ENCODE measurements around the gene ATXN7L2. TPM values are rescaled to one million over a fixed set of nuclear protein-coding genes. Genes with fewer than 3 reads are reported as not detected.

ATXN7L2 gene
- polyA plus RNA-seq, 3 donors, result 1.1 to 3.6 (median 1.7) TPM

DNA sequence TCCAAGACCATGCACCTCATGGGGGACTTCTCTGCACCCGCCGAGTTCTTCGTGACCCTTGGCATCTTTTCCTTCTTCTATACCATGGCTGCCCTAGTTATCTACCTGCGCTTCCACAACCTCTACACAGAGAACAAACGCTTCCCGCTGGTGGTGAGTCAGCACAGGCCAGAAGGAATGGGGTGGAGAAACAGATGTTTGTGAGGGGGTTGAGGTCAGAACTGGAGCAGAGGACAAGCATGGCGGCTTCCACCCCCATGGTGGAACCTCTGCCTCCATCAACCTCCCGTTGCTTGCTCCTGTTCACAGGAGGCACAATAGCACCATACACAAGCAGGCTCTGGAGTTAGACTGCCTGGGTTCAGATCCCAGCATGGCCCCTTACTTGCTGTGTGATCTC, 6.9 kb upstream of the ATXN7L2 start:
- H3K9me3 ChIP-seq (replicated peaks in 1 of 2; ENCODE audit: control insufficient read depth in 1 of 2, insufficient read depth in 1 of 2, low read length in 2 of 2), result no peaks in the 10 kb centered on the region
- no peaks in the 10 kb centered on the region for H3K36me3 Mint-ChIP-seq
- H3K27ac Mint-ChIP-seq, result no peak overlapping the region
- H3K4me2 ChIP-seq (replicated peaks; ENCODE audit: extremely low read depth, low read length, poor library complexity, severe bottlenecking), result no peak overlapping the region
- peaks cover 5 to 33% of the 10 kb centered on the region in 2 donors for H3K27me3 ChIP-seq (ENCODE audit: control insufficient read depth in 2 of 2, insufficient read depth in 2 of 2, low read length in 2 of 2)
- 94% methylated on average over 2 of the region's 8 CpGs for WGBS (ENCODE audit: insufficient coverage)
- H3K4me1 ChIP-seq (ENCODE audit: control insufficient read depth in 1 of 2, insufficient read depth in 2 of 2, low read length in 2 of 2), result peaks cover 13 to 14% of the 10 kb centered on the region in 2 donors
- no peaks in the 10 kb centered on the region for H3K9me3 Mint-ChIP-seq
- H3K27ac ChIP-seq (ENCODE audit: low read depth in 1 of 2, low read length in 2 of 2), result no peak overlapping the region
- H3K36me3 ChIP-seq (replicated peaks in 1 of 2; ENCODE audit: control insufficient read depth in 1 of 2, insufficient read depth in 2 of 2, low read length in 2 of 2), result no peaks in the 10 kb centered on the region
- H4K20me1 ChIP-seq (ENCODE audit: insufficient read depth, low read length), result no peaks in the 10 kb centered on the region
- H3K27me3 Mint-ChIP-seq (ENCODE audit: low read depth in 3 of 3), result peaks cover 45 to 57% (median 45%) of the 10 kb centered on the region in 3 donors
- no peak overlapping the region for H3K9ac ChIP-seq (ENCODE audit: insufficient read depth, low read length, poor library complexity, severe bottlenecking)
- H2AFZ ChIP-seq (ENCODE audit: insufficient read depth, low read depth, low read length, poor library complexity, severe bottlenecking), result no peak overlapping the region
- H3K4me3 ChIP-seq (replicated peaks in 1 of 3; ENCODE audit: low read depth in 2 of 3, low read length in 3 of 3), result no peak overlapping the region
- H3K4me3 Mint-ChIP-seq, result no peak overlapping the region
- H3K4me1 Mint-ChIP-seq, result peaks cover 18% of the 10 kb centered on the region
- no peaks in the 10 kb centered on the region for H3K79me2 ChIP-seq (ENCODE audit: insufficient read depth, low read length)
- TF ChIP-seq, protein P1, sequence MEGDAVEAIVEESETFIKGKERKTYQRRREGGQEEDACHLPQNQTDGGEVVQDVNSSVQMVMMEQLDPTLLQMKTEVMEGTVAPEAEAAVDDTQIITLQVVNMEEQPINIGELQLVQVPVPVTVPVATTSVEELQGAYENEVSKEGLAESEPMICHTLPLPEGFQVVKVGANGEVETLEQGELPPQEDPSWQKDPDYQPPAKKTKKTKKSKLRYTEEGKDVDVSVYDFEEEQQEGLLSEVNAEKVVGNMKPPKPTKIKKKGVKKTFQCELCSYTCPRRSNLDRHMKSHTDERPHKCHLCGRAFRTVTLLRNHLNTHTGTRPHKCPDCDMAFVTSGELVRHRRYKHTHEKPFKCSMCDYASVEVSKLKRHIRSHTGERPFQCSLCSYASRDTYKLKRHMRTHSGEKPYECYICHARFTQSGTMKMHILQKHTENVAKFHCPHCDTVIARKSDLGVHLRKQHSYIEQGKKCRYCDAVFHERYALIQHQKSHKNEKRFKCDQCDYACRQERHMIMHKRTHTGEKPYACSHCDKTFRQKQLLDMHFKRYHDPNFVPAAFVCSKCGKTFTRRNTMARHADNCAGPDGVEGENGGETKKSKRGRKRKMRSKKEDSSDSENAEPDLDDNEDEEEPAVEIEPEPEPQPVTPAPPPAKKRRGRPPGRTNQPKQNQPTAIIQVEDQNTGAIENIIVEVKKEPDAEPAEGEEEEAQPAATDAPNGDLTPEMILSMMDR (IDR thresholded peaks at IDR 0.05), result no peak
- intact Hi-C loops (cut with micrococcal nuclease), result no loop called here
- DNase-seq, result no peak

DNA sequence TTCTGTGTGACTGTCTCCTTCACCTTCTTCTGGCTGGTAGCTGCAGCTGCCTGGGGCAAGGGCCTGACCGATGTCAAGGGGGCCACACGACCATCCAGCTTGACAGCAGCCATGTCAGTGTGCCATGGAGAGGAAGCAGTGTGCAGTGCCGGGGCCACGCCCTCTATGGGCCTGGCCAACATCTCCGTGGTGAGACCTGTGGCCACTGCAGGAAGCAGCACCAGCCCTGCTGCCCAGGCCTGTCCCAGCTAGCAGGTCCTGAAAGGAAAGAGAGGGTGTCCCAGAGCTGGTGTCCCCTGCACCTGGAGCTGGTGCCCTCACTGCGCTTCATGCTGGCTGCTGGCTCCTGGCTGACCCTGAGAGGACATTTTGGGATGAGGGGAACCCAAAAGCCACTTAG, 5.9 kb upstream of the ATXN7L2 start:
- H3K27me3 Mint-ChIP-seq (ENCODE audit: low read depth in 3 of 3), result peaks cover 46 to 59% (median 48%) of the 10 kb centered on the region in 3 donors
- Histone ChIP-seq H3K27me3 (ENCODE audit: control insufficient read depth in 2 of 2, insufficient read depth in 2 of 2, low read length in 2 of 2) (peaks cover 8 to 32% of the 10 kb centered on the region in 2 donors), H3K9ac (ENCODE audit: insufficient read depth, low read length, poor library complexity, severe bottlenecking) (no peak overlapping the region), H3K27ac (ENCODE audit: low read depth in 1 of 2, low read length in 2 of 2) (no peak overlapping the region), H3K4me2 (replicated peaks; ENCODE audit: extremely low read depth, low read length, poor library complexity, severe bottlenecking) (peak overlapping the region; percentile 30), H3K36me3 (replicated peaks in 1 of 2; ENCODE audit: control insufficient read depth in 1 of 2, insufficient read depth in 2 of 2, low read length in 2 of 2) (no peaks in the 10 kb centered on the region), H4K20me1 (ENCODE audit: insufficient read depth, low read length) (no peaks in the 10 kb centered on the region), H3K9me3 (replicated peaks in 1 of 2; ENCODE audit: control insufficient read depth in 1 of 2, insufficient read depth in 1 of 2, low read length in 2 of 2) (no peaks in the 10 kb centered on the region), H3K79me2 (ENCODE audit: insufficient read depth, low read length) (no peaks in the 10 kb centered on the region), H3K4me1 (ENCODE audit: control insufficient read depth in 1 of 2, insufficient read depth in 2 of 2, low read length in 2 of 2) (peaks cover 13 to 14% of the 10 kb centered on the region in 2 donors), H2AFZ (ENCODE audit: insufficient read depth, low read depth, low read length, poor library complexity, severe bottlenecking) (peak overlapping the region; percentile 80), H3K4me3 (replicated peaks in 1 of 3; ENCODE audit: low read depth in 2 of 3, low read length in 3 of 3) (peak overlapping the region in 1 of 3 experiments; percentile 32)
- intact Hi-C loops (cut with micrococcal nuclease), result no loop called here
- no peaks in the 10 kb centered on the region for H3K36me3 Mint-ChIP-seq
- DNase-seq, result no peak
- 45% methylated on average over 5 of the region's 6 CpGs for WGBS (ENCODE audit: insufficient coverage)
- H3K4me3 Mint-ChIP-seq, result peak overlapping the region in 1 of 2 donors; percentile 20
- TF ChIP-seq, protein P1 (IDR thresholded peaks at IDR 0.05), result no peak
- H3K9me3 Mint-ChIP-seq, result no peaks in the 10 kb centered on the region
- no peak overlapping the region for H3K27ac Mint-ChIP-seq
- peaks cover 20% of the 10 kb centered on the region for H3K4me1 Mint-ChIP-seq

Measured in CD14-positive monocyte (primary cell).